Transverse colon (tissue), 4 donors: ENCODE data around the gene RAP1GAP2. TPM values are rescaled to one million over a fixed set of nuclear protein-coding genes. Genes with fewer than 3 reads are reported as not detected.

Experiments
- DNase-seq: peaks from one replicate; pipeline ENCODE4 v3.0.0-alpha.2; 2019
- H3K27ac ChIP-seq, 4 donors: fragments of 200-600 bp; sonication (generic); 2 replicates each; pipeline ENCODE4 v1.5.1; 2016 to 2018; ENCODE audit warnings: inconsistent platforms in 4 of 4
- H3K27me3 ChIP-seq: fragments of 200-600 bp; sonication (generic); 2 replicates; pipeline ENCODE4 v1.5.1; 2017; ENCODE audit warnings: inconsistent platforms
- H3K36me3 ChIP-seq, 4 donors: fragments of 200-600 bp; sonication (generic); 2 replicates each; pipeline ENCODE4 v1.5.1; 2017 to 2019; ENCODE audit warnings: inconsistent platforms in 4 of 4
- H3K4me1 ChIP-seq, 4 donors: fragments of 200-600 bp; sonication (generic); 2 replicates each; pipeline ENCODE4 v1.5.1; 2017 to 2020; ENCODE audit warnings: inconsistent platforms in 4 of 4
- H3K4me3 ChIP-seq, 4 donors: fragments of 200-600 bp; sonication (generic); 1 replicate in 1 of 4; 2 replicates in 3 of 4; pipeline versions ENCODE4 v1.5.1 to v1.6.1; 2017 to 2019; ENCODE audit warnings: inconsistent platforms in 4 of 4
- H3K9me3 ChIP-seq, 2 donors: fragments of 200-600 bp; sonication (generic); 2 replicates each; pipeline ENCODE4 v1.5.1; 2017 to 2019; ENCODE audit warnings: inconsistent platforms in 2 of 2
- EP300 ChIP-seq: sonication (generic); formaldehyde crosslinking; IDR thresholded peaks from one replicate; pipeline ENCODE4 v1.6.1; 2017; ENCODE audit warnings: antibody characterized with exemption, low read depth
- POLR2A ChIP-seq: fragments of 450-650 bp; IDR thresholded peaks from one replicate; pipeline ENCODE4 v1.6.1; 2016; ENCODE audit warnings: antibody characterized with exemption, mild to moderate bottlenecking, moderate library complexity
- POLR2AphosphoS5 ChIP-seq, 3 donors: sonication (generic); formaldehyde crosslinking; IDR thresholded peaks; one replicate each; pipeline ENCODE4 v1.6.1; 2016; ENCODE audit warnings: antibody characterized with exemption in 3 of 3
- WGBS, 2 donors: methylation state at CpG; one replicate each; pipeline ENCODE4 v1.1.5; 2018; ENCODE audit warnings: low coverage in 1 of 2; 5-methylcytosine and 5-hydroxymethylcytosine counted together
- in situ Hi-C, 4 donors: fragments of 200-750 bp; cut with MboI; loops; one replicate each; pipeline versions ENCODE4 v1.15.0 to v1.15.1; 2017; ENCODE audit warnings: low sequenced_read_pairs in 3 of 4, low pct_ligation_motif_present in 1 of 4, low pct_unique_long_range_greater_than_20kb in 1 of 4
- intact Hi-C: fragments of 100-400 bp; cut with DNase I; formaldehyde crosslinking; loops from one replicate; pipeline ENCODE4 v1.15.1; 2023; ENCODE audit warnings: low total_unique reads
- total RNA-seq, 4 donors: library from RNA; depleted of rRNA; stranded (reverse); fragments of >200 nt; gene quantifications; one replicate each; pipeline ENCODE4 v1.1.0, GENCODE V29; 2016
- TF ChIP-seq, protein P1 (sequence below), 5 experiments: fragments of 200-600 bp in 3 of 5; fragments of 450-650 bp in 2 of 5; sonication (generic) in 3 of 5; IDR thresholded peaks; 1 replicate in 2 of 5; 2 replicates in 3 of 5; pipeline ENCODE4 v1.5.1; 2016 to 2017; ENCODE audit warnings: antibody characterized with exemption in 5 of 5, inconsistent platforms in 3 of 5, mild to moderate bottlenecking in 2 of 5, moderate library complexity in 1 of 5

Gene RAP1GAP2
- 10 to 100 TPM; 23.0 to 39.6 (median 33.9) TPM for total RNA-seq

- H3K36me3 ChIP-seq = no peaks in the 10 kb centered on the region
- H3K27me3 ChIP-seq = no peaks in the 10 kb centered on the region
- DNase-seq = peak; percentile 82
- in situ Hi-C loops (no loop called here), intact Hi-C loops (no loop called here)
- peaks cover 5 to 34% (median 25%) of the 10 kb centered on the region in 4 donors for H3K4me1 ChIP-seq
- no peaks in the 10 kb centered on the region for H3K9me3 ChIP-seq
- 36 to 69% methylated on average over 5 to 36 of the region's 39 CpGs for WGBS, 2 donors
- H3K27ac ChIP-seq = peak within 1 kb of the TSS; percentile 61 to 85 (median 64)
- H3K4me3 ChIP-seq = peak within 1 kb of the TSS in 3 of 4 donors; percentile 12 to 39 (median 35)
- TF ChIP-seq POLR2A (peak; percentile 32), POLR2AphosphoS5 (IDR thresholded peaks at IDR 0.05) (peak in 2 of 3 donors; percentile 32 to 36), EP300 (no peak)
- TF ChIP-seq, protein P1, sequence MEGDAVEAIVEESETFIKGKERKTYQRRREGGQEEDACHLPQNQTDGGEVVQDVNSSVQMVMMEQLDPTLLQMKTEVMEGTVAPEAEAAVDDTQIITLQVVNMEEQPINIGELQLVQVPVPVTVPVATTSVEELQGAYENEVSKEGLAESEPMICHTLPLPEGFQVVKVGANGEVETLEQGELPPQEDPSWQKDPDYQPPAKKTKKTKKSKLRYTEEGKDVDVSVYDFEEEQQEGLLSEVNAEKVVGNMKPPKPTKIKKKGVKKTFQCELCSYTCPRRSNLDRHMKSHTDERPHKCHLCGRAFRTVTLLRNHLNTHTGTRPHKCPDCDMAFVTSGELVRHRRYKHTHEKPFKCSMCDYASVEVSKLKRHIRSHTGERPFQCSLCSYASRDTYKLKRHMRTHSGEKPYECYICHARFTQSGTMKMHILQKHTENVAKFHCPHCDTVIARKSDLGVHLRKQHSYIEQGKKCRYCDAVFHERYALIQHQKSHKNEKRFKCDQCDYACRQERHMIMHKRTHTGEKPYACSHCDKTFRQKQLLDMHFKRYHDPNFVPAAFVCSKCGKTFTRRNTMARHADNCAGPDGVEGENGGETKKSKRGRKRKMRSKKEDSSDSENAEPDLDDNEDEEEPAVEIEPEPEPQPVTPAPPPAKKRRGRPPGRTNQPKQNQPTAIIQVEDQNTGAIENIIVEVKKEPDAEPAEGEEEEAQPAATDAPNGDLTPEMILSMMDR (IDR thresholded peaks at IDR 0.05) = peak in 1 of 5 experiments; percentile 32
Observed at GRCh38 chr17:2796164-2797125, at the start of gene RAP1GAP2. RAP1GAP2 (plus strand) TSS chr17:2796438; CDS start chr17:2796528, 90 bp downstream.

- H3K4me3 ChIP-seq = peak within 1 kb of the TSS in 2 of 4 donors; percentile 22 to 38
- H3K27ac ChIP-seq = no peak within 1 kb of the TSS
- TF ChIP-seq EP300 (no peak), POLR2AphosphoS5 (IDR thresholded peaks at IDR 0.05) (no peak), POLR2A (no peak)
- TF ChIP-seq, protein P1 (IDR thresholded peaks at IDR 0.05) = no peak
- intact Hi-C loops = no loop called here
- 11% methylated on average over 30 of the region's 76 CpGs; no CpG with 5 or more reads in 1 of the 2 donors for WGBS, 2 donors
- no peak for DNase-seq
- no peaks in the 10 kb centered on the region for H3K9me3 ChIP-seq
- in situ Hi-C loops = no loop called here
- H3K27me3 ChIP-seq = peaks cover 68% of the 10 kb centered on the region
- peaks cover 0 to 12% (median 5%) of the 10 kb centered on the region in 4 donors for H3K4me1 ChIP-seq
- H3K36me3 ChIP-seq = no peaks in the 10 kb centered on the region
Observed at GRCh38 chr17:2749058-2749783, 47.0 kb upstream of the RAP1GAP2 start, which contains the start of gene CCDC92B. CCDC92B (minus strand) TSS chr17:2749652; CDS start chr17:2735145, 14,507 bp downstream.

GRCh38 chr17:2749784-2750181 lies 46.5 kb upstream of the RAP1GAP2 start:
- intact Hi-C loops = no loop called here
- no peaks in the 10 kb centered on the region for H3K36me3 ChIP-seq
- 2% methylated on average over 35 of the region's 35 CpGs; no CpG with 5 or more reads in 1 of the 2 donors for WGBS, 2 donors
- H3K9me3 ChIP-seq = no peaks in the 10 kb centered on the region
- H3K4me3 ChIP-seq = peak overlapping the region in 2 of 4 donors; percentile 22 to 38
- no peak overlapping the region for H3K27ac ChIP-seq
- H3K4me1 ChIP-seq = peaks cover 0 to 12% (median 5%) of the 10 kb centered on the region in 4 donors
- TF ChIP-seq EP300 (no peak), POLR2A (no peak), POLR2AphosphoS5 (IDR thresholded peaks at IDR 0.05) (no peak)
- TF ChIP-seq, protein P1 (IDR thresholded peaks at IDR 0.05) = no peak
- H3K27me3 ChIP-seq = peaks cover 71% of the 10 kb centered on the region
- in situ Hi-C loops = no loop called here
- DNase-seq = peak; percentile 78

- no peak overlapping the region for H3K27ac ChIP-seq
- no peak for DNase-seq
- 39% methylated on average over 2 of the region's 2 CpGs; no CpG with 5 or more reads in 1 of the 2 donors for WGBS, 2 donors
- H3K4me1 ChIP-seq = peaks cover 0 to 13% (median 8%) of the 10 kb centered on the region in 4 donors
- TF ChIP-seq EP300 = no peak
- TF ChIP-seq POLR2A = no peak
- no peak for TF ChIP-seq POLR2AphosphoS5 (IDR thresholded peaks at IDR 0.05)
- TF ChIP-seq, protein P1 (IDR thresholded peaks at IDR 0.05) = no peak
- in situ Hi-C loops (no loop called here), intact Hi-C loops (no loop called here)
- no peak overlapping the region for H3K4me3 ChIP-seq
- H3K36me3 ChIP-seq = no peaks in the 10 kb centered on the region
- no peaks in the 10 kb centered on the region for H3K9me3 ChIP-seq
- peaks cover 71% of the 10 kb centered on the region for H3K27me3 ChIP-seq
Observed at GRCh38 chr17:2750721-2751120, 45.5 kb upstream of the RAP1GAP2 start.
